GM18868 (cell line): ENCODE data around the gene CMTM4.
"Not testable (repeated sequence)": the region's sequence is repeated elsewhere in the genome, so short reads cannot be mapped to it uniquely, and the experiment has no call there.

Experiments
- ATAC-seq: cut with Tn5 transposase; IDR thresholded peaks from one replicate; pipeline ENCODE4 v1.9.1; 2021; ENCODE audit warnings: mild to moderate bottlenecking, moderate library complexity; ENCODE audit not compliant: unreplicated experiment

Gene CMTM4

GRCh38 chr16:66596986-66597848 lies 99.3 kb downstream of the CMTM4 start:
- ATAC-seq, result no peak

DNA sequence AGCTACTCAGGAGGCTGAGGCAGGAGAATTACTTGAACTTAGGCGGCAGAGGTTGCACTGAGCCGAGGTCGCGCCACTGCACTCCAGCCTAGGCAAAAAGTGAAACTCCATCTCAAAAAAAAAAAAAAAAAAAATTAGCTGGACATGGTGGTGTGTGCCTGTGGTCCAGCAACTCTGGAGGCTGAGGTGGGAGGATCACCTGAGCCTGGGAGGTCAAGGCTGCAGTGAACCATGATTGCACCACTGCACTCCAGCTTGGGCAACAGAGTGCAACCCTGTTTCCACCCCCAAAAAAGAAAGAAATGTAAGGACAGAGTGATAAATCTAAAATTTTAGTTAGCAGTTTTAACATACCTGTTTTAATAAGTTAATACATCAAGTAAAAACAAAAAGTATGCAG lies 100.0 kb downstream of the CMTM4 start:
- not testable (repeated sequence) for ATAC-seq

DNA sequence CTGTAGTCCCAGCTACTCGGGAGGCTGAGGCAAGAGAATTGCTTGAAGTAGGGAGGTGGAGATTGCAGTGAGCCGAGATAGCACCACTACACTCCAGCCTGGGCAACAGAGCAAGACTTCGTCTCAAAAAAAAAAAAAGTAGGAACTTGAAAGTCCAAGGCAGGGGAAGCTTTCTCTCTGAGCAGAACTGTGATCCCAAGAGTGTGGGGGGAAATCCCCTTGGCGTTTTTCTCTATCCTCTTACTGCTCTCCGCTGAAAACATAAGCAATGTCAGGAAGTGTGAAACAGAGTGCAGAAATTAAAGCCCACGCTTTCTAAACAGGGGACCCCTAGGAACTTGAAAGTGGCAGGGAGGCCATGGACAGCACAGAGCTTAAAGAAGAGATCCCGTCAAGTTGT lies 101.8 kb downstream of the CMTM4 start:
- ATAC-seq, result no peak

DNA sequence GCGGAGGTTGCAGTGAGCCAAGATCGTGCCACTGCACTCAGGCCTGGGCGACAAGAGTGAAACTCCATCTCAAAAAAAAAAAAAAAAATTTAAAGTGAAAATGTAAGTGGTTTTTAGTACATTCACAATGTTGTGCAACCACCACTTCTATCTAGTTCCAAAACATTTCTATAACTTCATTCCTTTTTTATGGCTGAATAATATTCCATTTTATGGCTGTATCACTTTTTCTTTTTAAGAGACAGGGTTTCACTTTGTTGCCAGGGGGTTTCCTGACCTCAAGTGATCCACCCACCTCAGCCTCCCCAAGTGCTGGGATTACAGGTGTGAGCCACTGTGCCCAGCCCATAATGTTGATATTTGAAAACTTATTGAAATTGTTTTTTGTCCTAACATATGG lies 103.7 kb downstream of the CMTM4 start:
- no peak for ATAC-seq

GRCh38 chr16:66592241-66592640 lies 104.3 kb downstream of the CMTM4 start:
- ATAC-seq, result no peak

- no peak for ATAC-seq
Measured at GRCh38 chr16:66591018-66591417, 105.5 kb downstream of the CMTM4 start.

GRCh38 chr16:66590322-66590721 lies 106.2 kb downstream of the CMTM4 start:
- peak; percentile 40 for ATAC-seq

DNA sequence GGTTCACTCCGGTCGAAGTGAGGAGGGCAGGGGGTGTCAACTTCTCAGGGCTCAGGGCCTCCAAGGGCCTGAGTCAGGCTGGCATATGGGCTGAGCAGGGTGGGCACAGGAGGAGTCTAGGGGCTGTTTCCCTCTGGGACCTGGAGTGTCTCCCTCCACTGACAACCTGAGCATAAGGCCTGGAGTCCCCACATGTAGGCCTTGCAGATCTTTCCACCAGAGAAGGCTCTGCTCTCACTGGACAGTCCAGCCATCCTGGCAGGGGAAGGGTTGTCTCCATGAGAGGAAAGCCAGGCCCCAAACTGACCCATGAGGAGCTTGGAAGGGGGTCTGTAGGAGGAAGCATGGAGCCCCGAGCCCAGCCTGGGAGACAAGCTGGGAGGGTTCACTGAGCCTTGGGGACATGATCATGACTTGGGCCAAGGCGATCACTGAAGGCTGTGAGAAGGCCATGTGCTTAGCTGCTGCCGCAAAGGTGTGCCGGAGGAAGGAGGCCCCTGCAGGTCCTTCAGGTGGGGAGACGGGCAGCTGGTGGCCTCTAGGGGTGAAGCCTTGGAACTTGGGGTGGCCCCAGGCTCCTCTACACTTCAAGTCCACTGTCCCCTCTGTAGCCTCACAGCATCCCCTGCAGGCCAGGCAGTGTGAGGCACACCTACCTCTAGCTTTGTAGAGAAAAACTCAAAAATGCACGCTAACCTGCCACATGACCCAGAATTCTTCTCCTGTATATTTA lies 107.4 kb downstream of the CMTM4 start:
- peak; percentile 84 for ATAC-seq

DNA sequence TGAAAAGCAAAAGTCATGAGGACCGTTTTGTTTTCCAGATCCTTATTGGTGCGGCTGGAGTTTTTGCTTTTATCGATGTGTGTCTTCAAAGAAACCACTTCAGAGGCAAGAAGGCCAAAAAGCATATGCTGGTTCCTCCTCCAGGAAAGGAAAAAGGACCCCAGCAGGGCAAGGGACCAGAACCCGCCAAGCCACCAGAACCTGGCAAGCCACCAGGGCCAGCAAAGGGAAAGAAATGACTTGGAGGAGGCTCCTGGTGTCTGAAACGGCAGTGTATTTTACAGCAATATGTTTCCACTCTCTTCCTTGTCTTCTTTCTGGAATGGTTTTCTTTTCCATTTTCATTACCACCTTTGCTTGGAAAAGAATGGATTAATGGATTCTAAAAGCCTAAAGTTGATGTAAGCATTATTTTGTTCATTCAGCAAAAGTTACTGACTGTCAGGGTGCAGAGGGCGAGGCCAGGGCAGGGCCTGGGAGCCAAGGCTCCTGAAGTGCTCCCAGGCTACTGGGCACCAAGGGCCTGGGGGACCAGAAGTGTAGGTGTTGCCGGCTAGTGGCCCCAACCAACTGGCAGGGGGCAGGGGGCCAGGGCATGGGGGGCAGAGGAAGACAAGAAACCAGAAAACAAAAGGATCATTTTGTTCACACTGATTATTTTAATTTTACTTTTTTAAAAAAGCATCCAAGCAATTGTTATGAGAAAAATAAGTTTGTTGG lies 108.5 kb downstream of the CMTM4 start:
- no peak for ATAC-seq

DNA sequence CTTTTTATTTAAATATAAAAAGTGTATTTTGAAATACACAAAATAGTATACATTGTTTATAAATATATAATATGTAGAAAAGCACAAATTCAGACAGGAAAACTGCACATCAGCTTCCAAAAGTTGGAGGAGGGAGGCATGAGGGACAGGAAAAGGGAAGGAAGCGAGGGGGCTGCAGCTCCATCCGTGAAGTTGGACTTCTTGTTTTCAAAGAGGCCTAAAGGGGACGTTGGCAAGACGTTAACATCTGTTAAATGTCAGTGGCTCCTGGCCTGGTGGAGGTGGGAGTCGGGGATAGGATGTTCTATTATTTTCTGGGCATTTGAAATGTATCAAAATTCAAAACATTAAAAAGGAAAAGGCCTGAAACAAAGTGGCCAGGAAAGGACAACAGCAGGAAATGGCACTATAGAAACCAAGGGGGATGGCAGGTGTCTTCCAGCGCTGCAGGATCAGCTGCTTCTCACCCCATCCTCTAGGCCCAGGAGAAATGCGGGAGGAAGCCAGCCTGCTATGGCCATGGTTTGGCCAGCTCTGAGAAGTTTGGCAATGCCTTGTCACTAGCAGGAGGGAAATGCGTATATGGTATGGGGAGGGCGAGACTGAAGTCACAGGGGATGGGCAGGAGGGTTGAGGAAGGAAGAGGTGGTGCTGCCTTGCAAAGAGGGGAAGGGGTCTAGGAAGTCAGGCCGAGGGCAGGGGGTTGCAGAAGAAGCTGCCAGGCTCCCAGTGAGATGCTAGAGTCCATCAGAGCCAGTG lies 110.9 kb downstream of the CMTM4 start:
- ATAC-seq, result no peak

DNA sequence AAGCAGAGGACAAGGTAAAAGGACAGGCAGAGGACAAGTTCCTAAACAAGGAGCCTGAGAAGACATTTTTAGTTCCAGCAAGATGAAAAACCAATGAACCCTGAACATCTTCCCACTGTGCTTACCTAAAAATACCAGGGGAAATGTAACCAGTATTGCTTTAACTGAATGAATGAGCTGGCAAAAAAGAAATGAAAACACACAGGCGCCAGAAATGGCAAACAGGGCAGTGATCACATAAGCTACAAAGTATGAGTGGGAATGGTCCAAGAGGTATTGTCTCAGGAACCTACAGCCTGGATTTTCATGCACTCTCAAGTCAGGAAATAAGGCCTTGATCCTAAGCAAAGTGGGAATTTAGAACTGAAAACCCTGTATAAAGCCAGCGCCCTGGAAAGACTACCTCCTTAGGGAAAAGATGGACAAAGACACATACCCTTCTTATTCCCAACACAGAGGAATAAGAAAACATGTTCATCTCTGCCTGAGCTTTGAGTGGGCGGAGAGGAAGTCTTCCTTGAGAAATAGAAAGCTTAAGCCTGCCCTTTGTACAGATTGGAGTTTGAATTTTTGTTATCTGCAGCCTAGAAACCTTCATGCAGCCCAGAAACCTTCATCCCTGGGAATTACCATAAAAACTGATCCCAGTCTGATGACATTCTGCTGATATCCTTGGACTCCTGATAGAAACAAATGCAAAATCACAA lies 115.1 kb downstream of the CMTM4 start:
- ATAC-seq, result no peak

- ATAC-seq, result no peak
Measured at GRCh38 chr16:66580605-66581209, 115.8 kb downstream of the CMTM4 start.

DNA sequence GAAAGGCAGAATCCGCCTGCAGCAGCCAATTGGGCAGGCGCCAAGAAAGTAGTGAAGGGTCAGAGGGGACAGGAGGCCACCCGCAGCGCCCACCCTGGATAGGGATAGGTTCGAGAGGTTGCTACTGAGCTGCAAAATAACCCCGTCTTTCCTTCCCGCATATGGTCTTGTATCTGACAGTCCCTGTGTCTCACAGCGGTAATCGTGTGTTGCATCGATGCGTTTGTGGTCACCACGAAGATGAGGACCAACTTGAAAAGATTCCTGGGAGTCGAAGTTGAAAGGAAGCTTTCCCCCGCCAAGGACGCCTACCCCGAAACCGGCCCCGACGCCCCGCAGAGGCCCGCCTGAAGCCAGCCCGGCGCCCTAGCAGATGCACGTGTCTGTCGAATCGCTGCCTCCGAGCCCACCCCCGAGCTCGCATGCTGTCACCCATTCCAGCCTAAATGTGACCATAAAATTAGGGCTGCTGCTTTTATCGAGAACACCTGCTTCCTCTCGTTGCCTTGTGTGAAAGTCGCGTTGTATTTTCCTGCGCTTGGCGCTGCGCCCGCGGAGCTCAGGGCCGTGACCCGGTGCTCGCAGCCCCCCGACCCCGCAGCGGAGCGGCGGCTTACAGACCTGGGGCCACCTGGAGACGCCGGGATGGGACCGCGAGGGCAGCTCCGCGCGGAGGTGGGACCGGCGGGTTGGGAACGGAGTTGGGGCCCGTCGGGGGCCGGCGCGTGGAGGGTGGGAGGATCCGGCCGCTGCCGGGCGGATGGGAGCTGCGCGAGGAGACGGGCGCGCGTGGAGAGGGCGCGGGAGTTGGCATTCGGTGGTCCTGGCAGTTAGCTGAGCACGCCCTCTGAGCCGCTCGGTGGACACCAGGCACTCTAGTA lies 117.7 kb downstream of the CMTM4 start, which contains the start of gene CMTM2:
CMTM2 (plus strand) TSS at position 813 of the 881 bp plus-strand sequence. CDS start 145 bp downstream, outside the sequence.
- ATAC-seq, result no peak

GRCh38 chr16:66576296-66576695 lies 120.2 kb downstream of the CMTM4 start:
- ATAC-seq, result no peak

- no peak for ATAC-seq
Measured at GRCh38 chr16:66575060-66575459, 121.5 kb downstream of the CMTM4 start.

GRCh38 chr16:66574531-66574930 lies 122.0 kb downstream of the CMTM4 start:
- ATAC-seq, result no peak

DNA sequence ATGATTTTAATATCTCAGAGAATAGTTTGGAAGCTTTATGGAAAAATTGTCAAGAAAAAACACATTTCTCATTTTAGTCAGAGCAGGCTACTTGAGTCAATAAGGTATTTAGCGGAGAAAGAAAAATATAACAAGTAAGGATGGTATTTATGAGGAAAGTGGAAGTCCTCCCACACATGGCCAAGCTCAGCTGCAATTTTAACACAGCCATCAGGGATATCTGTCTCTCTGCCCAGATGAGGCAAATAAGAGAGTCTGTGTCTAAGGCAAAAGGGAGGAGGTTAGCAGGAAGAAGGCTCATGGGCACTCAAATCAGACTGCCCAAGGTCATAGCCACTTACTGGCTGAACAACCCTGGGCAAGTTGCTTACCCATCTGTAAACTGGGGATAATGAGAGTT lies 122.5 kb downstream of the CMTM4 start:
- no peak for ATAC-seq

GRCh38 chr16:66572356-66572755 lies 124.2 kb downstream of the CMTM4 start:
- no peak for ATAC-seq
